ENCODE data around the gene TRPC4AP.

The TRPC4AP gene

GRCh38 chr20:34984756-34985261 is 107.8 kb downstream of the TRPC4AP start:
- H3K4me3 ChIP-seq (ENCODE audit: low read depth, low read length) = no peak overlapping the region

GRCh38 chr20:34983995-34984735 is 108.4 kb downstream of the TRPC4AP start:
- no peak for TF ChIP-seq CTCF (IDR thresholded peaks at IDR 0.05; ENCODE audit: low read depth, low read length)
- no peak overlapping the region for H3K4me3 ChIP-seq (ENCODE audit: low read depth, low read length)

More at GRCh38 chr20:34984756-34985261, 107.8 kb downstream of the TRPC4AP start:
- no peak for TF ChIP-seq CTCF (IDR thresholded peaks at IDR 0.05; ENCODE audit: low read depth, low read length)

GRCh38 chr20:34983089-34983820 is 109.4 kb downstream of the TRPC4AP start:
- no peak for TF ChIP-seq CTCF (IDR thresholded peaks at IDR 0.05; ENCODE audit: low read depth, low read length)
- no peak overlapping the region for H3K4me3 ChIP-seq (ENCODE audit: low read depth, low read length)

GRCh38 chr20:34982270-34983088 is 110.1 kb downstream of the TRPC4AP start:
- no peak for TF ChIP-seq CTCF (IDR thresholded peaks at IDR 0.05; ENCODE audit: low read depth, low read length)
- no peak overlapping the region for H3K4me3 ChIP-seq (ENCODE audit: low read depth, low read length)

- no peak for TF ChIP-seq CTCF (IDR thresholded peaks at IDR 0.05; ENCODE audit: low read depth, low read length)
- no peak overlapping the region for H3K4me3 ChIP-seq (ENCODE audit: low read depth, low read length)
Observed at GRCh38 chr20:34980543-34981233, 111.9 kb downstream of the TRPC4AP start.

- no peak overlapping the region for H3K4me3 ChIP-seq (ENCODE audit: low read depth, low read length)
- TF ChIP-seq CTCF (IDR thresholded peaks at IDR 0.05; ENCODE audit: low read depth, low read length) = no peak
Observed at GRCh38 chr20:34979366-34980153, 113.0 kb downstream of the TRPC4AP start.
